ENCODE data around the gene NT5C3A. TPM values are rescaled to one million over a fixed set of nuclear protein-coding genes. Genes with fewer than 3 reads are reported as not detected.

Gene NT5C3A
- total and polyA plus RNA-seq, 2 of the 13 experiments (the other 11 are each of a cell fraction or from before 2014, with no cell fraction given) = 16.9 to 34.0 TPM

GRCh38 chr7:33062023-33062781 lies at the start of gene NT5C3A (continued):
- TF ChIP-seq NCOA5 (CRISPR knock-in tag; IDR thresholded peaks at IDR 0.05) = no peak
- peak; percentile 65; the same call in 1 of the 2 replicates for TF ChIP-seq ZNF142 (CRISPR knock-in tag; IDR thresholded peaks at IDR 0.05)
- peak; percentile 22; the same call in 1 of the 2 replicates for TF ChIP-seq ZNF547 (CRISPR knock-in tag; IDR thresholded peaks at IDR 0.05)
- no peak for TF ChIP-seq ZNF639 (CRISPR knock-in tag; conservative IDR thresholded peaks at IDR 0.05)
- TF ChIP-seq MXI1 (IDR thresholded peaks at IDR 0.05; ENCODE audit: borderline replicate concordance, low read depth, low read length) = no peak
- TF ChIP-seq PCBP2 (optimal IDR thresholded peaks at IDR 0.05; ENCODE audit: low read depth, low read length, poor library complexity, severe bottlenecking) = no peak
- no peak for TF ChIP-seq TCF12 (IDR thresholded peaks at IDR 0.05)
- TF ChIP-seq TCF12 (CRISPR knock-in tag; IDR thresholded peaks at IDR 0.05) = no peak
- TF ChIP-seq ZNF543 (CRISPR knock-in tag; IDR thresholded peaks at IDR 0.05) = peak; percentile 68; the same call in 1 of the 2 replicates
- TF ChIP-seq CREB1 (IDR thresholded peaks at IDR 0.05) = no peak
- TF ChIP-seq CREB1 (CRISPR knock-in tag; IDR thresholded peaks at IDR 0.05) = no peak
- 0 out of 2 replicates have a peak, but pooled peaks have one; percentile 80 for TF ChIP-seq ZSCAN20 (CRISPR knock-in tag; IDR thresholded peaks at IDR 0.05; ENCODE audit: borderline replicate concordance)
- TF ChIP-seq ZNF513 (CRISPR knock-in tag; conservative IDR thresholded peaks at IDR 0.05) = no peak
- no peak for TF ChIP-seq TGIF2 (CRISPR knock-in tag; IDR thresholded peaks at IDR 0.05)
- TF ChIP-seq FOXO1 (CRISPR knock-in tag; IDR thresholded peaks at IDR 0.05) = peak; percentile 50; the same call in 1 of the 2 replicates
- TF ChIP-seq GPN1 (CRISPR knock-in tag; IDR thresholded peaks at IDR 0.05; ENCODE audit: borderline replicate concordance) = no peak
- TF ChIP-seq PRDM15 (CRISPR knock-in tag; IDR thresholded peaks at IDR 0.05) = no peak

All from HepG2 (cell line).